GM18873 (cell line): ENCODE measurements around the gene SCN1B.
"Not testable (repeated sequence)": the region's sequence is repeated elsewhere in the genome, so short reads cannot be mapped to it uniquely, and the experiment has no call there.

ENCODE experiments used
- ATAC-seq: cut with Tn5 transposase; IDR thresholded peaks from one replicate; pipeline ENCODE4 v1.9.1; 2021; ENCODE audit warnings: mild to moderate bottlenecking, moderate library complexity, moderate number of reproducible peaks; ENCODE audit not compliant: unreplicated experiment, low FRiP score

The SCN1B gene

GRCh38 chr19:35030257-35031071 lies at the start of gene SCN1B:
Gene SCN1B, plus strand, starts transcription at chr19:35030470. Its CDS starts 351 bp downstream, at chr19:35030821.
- no peak for ATAC-seq

DNA sequence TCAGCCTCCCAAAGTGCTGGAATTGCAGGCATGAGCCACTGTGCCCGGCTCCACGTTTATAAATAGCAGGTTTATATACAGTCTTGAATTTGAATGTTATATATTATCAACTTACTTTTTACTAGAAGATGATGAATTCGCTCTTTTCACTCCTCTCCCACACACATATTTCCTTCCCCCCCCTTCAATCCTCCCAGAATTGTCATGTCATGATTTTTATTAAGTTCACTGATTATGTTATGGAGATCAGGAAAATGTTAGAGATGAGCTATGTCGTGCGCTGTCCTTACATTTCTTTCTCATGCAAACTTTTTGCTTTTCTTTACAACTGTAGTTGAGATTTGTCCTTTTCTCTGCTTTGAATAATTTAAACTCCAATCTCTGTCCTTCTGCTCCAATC lies 48.0 kb upstream of the SCN1B start:
- no peak for ATAC-seq

DNA sequence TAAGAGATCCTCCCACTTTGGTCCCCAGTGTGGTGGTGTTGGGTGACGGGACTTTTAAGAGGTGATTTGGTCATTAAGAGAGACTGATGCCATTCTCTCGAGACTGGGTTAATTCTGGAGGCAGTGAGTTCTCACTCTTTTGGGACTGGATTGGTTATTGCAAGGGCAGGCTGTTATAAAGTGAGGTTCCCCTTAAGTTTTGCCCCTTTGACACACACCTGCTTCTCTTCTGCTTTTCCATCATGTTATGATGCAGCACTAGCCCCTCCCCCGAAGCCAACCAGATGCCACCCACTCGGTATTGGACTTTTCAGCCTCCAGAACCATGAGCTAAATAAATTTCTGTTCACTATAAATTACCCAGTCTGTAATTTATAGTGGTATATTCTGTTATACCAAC lies 46.5 kb upstream of the SCN1B start:
- ATAC-seq = no peak

DNA sequence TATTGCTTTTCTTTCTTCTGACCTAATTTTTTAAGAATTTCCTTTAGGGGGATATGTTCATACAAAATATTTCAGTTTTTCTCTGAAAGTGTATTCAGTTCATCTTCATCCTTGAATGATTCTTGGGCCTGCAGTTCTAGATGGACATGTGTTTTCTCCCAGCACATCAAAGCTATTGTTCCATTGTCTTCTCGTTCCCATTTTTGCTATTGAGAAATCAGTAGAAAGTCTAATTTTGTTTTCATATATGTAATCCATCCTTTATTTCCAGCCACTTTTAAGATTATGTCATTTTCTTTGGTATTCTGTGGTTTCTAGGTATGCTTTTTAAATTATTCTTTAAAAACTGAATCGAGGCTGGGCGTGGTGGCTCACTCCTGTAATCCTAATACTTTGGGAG lies 46.0 kb upstream of the SCN1B start:
- ATAC-seq = no peak

DNA sequence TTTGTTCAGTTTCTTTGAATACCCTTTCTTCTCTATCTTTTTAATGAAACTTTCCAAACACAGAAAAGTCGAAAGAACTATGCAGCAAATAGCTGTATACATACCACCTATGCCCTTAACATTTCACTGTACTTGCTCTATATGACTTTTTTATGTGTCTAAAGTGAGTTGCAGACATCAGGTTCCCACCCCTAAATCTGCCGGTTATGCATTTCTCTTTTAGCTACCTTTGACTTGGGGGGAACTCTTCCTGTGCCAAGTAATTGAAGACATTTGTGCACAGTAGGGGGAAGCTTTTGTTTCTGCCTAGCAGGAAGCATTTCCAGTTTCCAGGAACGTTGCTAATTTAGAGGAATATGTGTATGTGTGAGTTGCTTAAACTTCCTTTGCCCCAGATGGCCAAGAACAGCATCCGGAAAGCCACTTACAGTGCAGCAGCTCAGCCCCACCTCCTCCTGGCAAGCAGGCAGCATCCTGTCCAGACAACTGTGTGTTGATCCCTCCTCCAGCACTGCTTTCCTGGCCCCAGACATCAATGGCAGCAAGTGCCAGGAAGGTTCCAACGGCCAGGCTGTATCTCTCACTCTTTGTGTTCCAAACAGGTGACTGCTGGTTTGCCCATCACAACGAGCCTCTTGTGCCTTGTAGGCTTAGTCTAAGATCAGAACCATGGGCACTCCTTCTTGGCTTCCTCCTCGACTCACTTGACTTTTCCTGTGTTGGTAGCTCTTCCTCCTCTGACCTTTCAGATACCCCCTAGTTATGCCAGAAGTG lies 44.8 kb upstream of the SCN1B start:
- no peak for ATAC-seq

- ATAC-seq = no peak
These were observed 42.2 kb upstream of the SCN1B start for GRCh38 chr19:34988119-34988518.

DNA sequence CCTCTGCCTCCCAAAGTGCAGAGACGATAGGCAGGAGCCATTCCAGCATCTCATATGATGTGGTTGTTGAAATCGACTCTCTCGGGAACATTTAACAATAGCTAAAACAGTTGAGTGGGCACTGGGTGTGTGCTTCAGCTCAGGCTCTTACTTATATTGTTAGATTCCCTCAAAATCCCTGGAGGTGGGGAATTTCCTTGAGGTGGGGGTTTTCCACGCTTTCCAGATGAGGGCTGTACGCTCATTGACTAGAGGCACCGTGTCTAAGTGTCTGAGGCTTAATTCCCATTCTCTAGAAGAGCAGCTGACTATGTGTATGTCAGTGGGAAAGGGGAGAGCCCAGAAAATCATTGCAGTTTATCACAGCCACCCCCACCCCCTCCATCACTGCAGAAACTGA lies 41.0 kb upstream of the SCN1B start:
- ATAC-seq = no peak

DNA sequence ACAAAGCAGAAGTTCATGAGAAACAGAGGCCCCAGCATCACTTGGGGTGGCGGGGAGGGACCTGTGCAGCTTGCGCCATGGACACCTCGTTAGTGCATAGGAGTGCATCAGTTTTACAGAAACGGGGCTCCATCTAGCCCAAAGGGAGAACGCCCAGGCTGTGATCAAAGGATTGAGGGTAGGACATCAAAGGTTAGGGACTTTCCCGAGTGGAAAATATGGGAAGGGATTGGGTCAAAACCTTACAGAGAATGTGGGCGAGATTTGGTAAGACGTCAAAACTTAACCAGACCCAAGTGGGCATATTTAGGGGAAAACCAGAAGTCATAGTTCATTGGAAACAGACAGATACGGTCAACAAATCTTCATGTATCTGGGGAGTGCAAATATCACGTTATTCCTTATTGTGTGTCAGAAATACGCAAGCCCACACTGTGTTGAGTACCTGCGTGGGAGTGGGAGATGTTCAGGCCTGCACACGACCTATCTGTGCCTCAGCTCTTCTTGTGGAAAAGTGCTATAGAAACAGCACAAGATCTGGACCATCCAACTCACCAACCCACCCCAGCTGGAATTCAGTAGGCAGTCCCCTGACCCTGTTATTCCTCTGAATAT lies 39.6 kb upstream of the SCN1B start:
- ATAC-seq = no peak

DNA sequence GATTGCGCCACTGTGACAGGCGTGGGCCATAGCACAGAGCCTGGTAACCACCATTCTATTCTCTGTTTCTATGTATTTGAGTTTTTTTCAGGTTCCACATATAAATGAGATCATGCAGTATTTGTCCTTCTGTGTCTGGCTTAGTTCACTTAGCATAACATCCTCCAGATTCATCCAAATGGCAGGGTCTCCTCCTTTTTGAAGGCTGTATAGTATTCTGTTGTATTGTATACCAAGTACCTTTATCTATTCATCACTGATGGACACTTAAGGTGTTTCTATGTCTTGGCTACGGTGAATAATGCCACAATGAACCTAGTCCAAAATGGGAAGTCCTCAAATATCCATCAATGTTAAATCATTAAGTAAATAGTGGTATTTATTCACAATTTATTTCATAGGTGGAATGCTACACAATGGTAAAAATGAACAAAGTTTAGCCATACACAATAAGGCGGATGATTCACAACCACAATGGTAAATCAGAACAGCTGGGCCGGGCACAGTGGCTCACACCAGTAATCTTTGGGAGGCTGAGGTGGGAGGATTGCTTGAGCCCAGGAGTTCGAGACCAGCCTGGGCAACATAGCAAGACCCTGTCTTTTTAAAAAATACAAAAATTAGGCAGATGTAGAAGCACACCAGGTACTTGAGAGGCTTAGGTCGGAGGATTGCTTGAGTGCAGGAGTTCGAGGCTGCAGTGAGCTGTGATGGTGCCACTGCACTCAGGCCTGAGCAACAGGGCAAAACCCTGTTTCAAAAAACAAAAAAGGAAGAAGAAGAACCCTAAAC lies 38.5 kb upstream of the SCN1B start:
- no peak for ATAC-seq

- ATAC-seq = not testable (repeated sequence)
These were observed 37.7 kb upstream of the SCN1B start for GRCh38 chr19:34992582-34992981.

DNA sequence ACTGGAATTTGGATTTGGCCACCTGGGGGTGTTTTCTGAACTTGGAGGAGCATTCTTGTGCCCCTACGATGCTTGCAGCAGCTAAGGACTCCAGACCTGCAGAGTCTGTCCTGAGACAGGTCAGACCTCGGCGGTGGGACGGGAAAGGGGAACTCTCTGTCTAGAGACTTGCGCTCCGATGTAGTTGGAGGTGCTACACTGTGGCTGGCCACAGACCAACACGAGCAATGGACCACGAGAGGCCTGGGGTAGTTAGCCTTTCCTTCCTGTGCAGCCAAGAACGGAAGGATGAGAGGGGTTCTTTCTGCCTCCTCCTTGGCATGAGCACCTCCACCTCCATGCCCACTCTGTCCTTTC lies 36.0 kb upstream of the SCN1B start:
- ATAC-seq = no peak

GRCh38 chr19:34994643-34995541 lies 35.4 kb upstream of the SCN1B start:
- ATAC-seq = no peak

DNA sequence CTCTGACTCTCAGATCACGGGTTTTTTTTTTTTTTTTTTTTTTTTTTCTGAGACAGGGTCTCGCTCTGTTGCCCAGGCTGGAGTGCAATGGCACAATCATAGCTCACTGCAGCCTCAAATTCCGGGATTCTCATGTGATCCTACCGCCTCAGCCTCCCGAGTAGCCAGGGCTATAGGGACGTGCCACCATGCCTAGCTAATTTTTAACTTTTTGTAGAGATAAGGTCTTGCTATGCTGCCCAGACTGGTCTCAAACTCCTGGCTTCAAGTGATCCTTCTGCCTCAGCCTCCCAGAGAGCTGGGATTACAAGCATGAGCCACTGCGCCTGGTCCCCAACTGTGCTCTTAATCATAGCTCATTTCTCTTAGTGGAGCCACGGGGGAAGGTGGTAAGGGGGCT lies 34.7 kb upstream of the SCN1B start:
- ATAC-seq = no peak

DNA sequence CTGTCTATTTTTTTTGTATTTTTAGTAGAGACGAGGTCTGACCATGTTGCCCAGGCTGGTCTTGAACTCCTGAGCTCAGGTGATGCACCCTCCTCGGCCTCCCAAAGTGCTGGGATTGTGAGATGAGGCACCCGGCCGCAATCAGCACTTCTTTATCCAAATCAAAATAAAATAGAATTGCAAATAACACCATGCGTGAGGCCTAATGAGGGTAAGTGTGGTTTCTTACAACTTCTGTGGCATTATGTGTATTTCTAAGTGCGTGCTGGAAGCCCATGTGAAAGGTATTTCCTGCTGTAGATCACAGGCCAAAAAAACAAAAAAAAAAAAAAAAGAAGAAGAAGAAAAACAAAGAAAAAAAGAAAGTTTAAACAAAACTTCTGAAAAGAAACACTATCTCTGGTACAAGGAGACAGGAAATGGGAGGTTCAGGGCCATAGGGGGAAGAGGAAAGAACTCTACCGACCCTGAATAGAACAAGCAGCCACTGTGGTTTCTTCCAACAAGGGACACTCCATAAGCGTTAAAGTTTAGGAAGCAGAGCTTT lies 33.1 kb upstream of the SCN1B start:
- no peak for ATAC-seq

DNA sequence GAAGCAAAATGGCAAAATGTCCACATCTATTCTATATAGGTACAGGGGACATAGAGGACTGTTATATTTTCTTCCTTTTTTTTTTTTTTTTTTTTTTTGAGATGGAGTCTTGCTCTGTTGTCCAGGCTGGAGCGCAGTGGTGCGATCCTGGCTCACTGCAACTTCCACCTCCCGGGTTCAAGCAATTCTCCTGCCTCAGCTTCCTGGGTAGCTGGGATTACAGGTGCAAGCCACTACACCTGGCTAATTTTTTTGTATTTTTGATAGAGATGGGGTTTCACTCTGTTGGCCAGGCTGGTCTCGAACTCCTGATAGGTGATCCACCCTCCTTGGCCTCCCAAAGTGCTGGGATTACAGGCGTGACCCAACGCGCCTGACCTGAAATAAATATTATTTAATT lies 32.0 kb upstream of the SCN1B start:
- not testable (repeated sequence) for ATAC-seq

DNA sequence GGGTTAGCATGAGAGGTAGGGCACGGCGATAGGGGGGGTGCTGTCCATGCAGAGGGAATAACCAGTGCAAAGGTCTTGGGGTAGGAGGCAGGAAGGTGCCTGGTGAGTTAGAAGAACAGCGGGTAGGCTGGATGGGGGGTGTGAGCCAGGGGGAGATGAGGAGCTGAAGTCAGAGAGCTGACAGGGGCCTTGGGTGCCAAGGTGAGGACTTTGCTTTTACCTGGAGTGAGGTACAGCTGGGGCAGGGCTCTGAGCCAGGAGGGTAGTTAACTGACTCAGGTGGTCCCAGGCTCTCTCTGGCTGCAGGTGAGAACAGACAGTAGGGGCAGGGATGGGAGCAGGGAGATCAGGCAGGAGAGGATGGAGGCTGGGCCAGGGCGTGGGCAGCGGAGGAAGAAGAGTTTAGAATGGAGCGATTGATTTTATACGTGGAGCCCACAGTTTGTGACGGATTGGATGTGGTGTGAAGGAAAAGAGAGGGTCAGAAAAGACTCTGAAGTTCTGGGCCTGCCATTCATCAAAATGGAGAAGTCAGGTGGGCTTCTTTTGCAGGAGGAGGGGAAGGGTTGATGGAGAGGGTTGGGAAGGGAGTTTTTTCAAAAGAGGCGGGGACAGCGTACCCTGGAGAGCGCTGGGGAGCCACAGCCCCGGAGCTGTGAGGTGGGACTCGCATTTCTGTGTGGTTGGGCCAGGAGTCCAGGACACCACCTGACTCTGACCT lies 31.3 kb upstream of the SCN1B start:
- no peak for ATAC-seq

DNA sequence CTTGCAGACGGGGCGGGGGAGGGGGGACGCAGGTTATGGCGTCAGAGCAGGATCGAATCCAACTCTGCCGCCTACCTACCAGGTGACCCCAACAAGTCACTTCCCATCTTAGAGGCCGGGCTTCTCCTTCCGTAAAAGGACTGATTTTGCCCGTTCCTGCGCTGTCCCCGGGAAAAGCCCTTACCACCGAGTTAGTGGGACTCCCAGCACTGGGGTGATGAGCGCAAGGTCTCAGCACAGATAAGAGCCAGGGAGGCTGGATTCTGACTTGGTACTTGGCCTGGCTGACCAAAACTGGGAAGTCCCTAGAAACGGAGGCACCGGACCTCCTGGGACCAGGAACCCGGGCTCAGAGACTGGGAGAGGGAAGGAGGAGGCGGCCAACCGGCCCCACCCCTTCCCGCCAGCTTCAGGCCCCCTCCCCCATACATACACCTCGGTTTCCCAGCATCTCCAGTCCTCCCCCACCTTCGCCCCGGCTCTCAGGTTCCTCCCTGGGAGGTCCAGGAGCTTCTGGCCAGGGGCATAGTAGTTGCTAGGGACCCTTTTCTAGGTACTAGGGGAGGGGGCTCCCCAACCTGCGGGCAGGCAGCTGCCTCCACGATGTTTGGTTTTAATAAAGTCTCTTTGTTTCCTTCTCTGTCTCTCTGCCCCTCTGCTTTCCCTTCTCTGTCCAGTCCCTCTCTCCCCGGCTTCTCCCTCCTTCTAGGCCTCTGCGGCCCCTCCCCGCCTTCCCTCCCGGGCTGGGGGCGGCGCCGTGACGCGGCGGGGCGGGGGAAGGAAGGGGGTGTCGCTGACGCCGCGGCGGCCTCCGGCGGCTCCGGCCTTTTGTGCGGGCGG lies 30.6 kb upstream of the SCN1B start, which contains the start of gene GRAMD1A:
TSS of gene GRAMD1A (plus strand) at position 826 of the 840 bp plus-strand sequence. CDS start 156 bp downstream, outside the sequence.
- ATAC-seq = no peak

DNA sequence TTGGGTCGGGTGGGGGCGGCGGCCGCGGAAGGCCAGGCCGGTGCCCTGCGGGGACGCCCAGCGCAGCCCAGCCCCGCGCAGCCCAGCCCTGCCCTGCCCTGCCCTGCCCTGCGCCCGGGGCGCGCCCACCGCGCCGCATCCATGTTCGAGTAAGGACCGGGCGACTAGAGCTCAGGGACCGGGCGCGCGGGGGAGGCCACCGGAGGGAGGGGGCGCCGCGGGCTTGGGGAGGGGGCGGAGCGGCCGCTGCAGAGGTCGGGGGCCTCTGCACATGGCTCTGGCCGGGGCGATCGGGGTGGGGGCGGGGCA lies 30.0 kb upstream of the SCN1B start:
- ATAC-seq = no peak
